ENCODE measurements around the gene TCEAL4.

TCEAL4 gene

GRCh38 chrX:103552236-103552635 is 33.1 kb upstream of the TCEAL4 start:
- Histone ChIP-seq H3K27ac (ENCODE audit: low read depth, low read length) (no peak overlapping the region), H4K20me1 (ENCODE audit: control insufficient read depth, insufficient read depth, low read depth, low read length) (no peaks in the 10 kb centered on the region), H3K27me3 (ENCODE audit: control insufficient read depth, low read length) (no peaks in the 10 kb centered on the region), H3K4me3 (ENCODE audit: low read length) (no peak overlapping the region), H3K9me3 (ENCODE audit: control insufficient read depth, insufficient read depth, low read length) (no peaks in the 10 kb centered on the region), H3F3A (ENCODE audit: control insufficient read depth, insufficient read depth) (no peaks in the 10 kb centered on the region), H3K79me2 (ENCODE audit: control insufficient read depth, low read length) (no peaks in the 10 kb centered on the region), H3K36me3 (ENCODE audit: control insufficient read depth, low read length) (no peaks in the 10 kb centered on the region), H3K4me1 (ENCODE audit: control insufficient read depth, low read length) (peaks cover 7% of the 10 kb centered on the region; the same call in 1 of the 2 replicates), H3K4me2 (ENCODE audit: low read length) (no peak overlapping the region), H3K9me2 (replicated peaks; ENCODE audit: control insufficient read depth, low read length) (no peaks in the 10 kb centered on the region)
- no peak for TF ChIP-seq EZH2phosphoT487 (IDR thresholded peaks at IDR 0.05; ENCODE audit: borderline replicate concordance, low read length)
- no peak for TF ChIP-seq CTCF (IDR thresholded peaks at IDR 0.05; ENCODE audit: low read depth, low read length, poor library complexity, severe bottlenecking)

GRCh38 chrX:103554687-103555424 is 30.5 kb upstream of the TCEAL4 start:
- H4K20me1 ChIP-seq (ENCODE audit: control insufficient read depth, insufficient read depth, low read depth, low read length) = no peaks in the 10 kb centered on the region
- no peaks in the 10 kb centered on the region for H3K27me3 ChIP-seq (ENCODE audit: control insufficient read depth, low read length)
- H3K9me3 ChIP-seq (ENCODE audit: control insufficient read depth, insufficient read depth, low read length) = no peaks in the 10 kb centered on the region
- no peaks in the 10 kb centered on the region for H3K9me2 ChIP-seq (replicated peaks; ENCODE audit: control insufficient read depth, low read length)
- TF ChIP-seq CTCF (IDR thresholded peaks at IDR 0.05; ENCODE audit: low read depth, low read length, poor library complexity, severe bottlenecking) (no peak), EZH2phosphoT487 (IDR thresholded peaks at IDR 0.05; ENCODE audit: borderline replicate concordance, low read length) (no peak)
- H3K36me3 ChIP-seq (ENCODE audit: control insufficient read depth, low read length) = no peaks in the 10 kb centered on the region
- peak overlapping the region; percentile 74 for H3K4me2 ChIP-seq (ENCODE audit: low read length)
- no peaks in the 10 kb centered on the region for H3F3A ChIP-seq (ENCODE audit: control insufficient read depth, insufficient read depth)
- H3K27ac ChIP-seq (ENCODE audit: low read depth, low read length) = no peak overlapping the region
- H3K4me1 ChIP-seq (ENCODE audit: control insufficient read depth, low read length) = peaks cover 7% of the 10 kb centered on the region; the same call in 1 of the 2 replicates
- H3K79me2 ChIP-seq (ENCODE audit: control insufficient read depth, low read length) = no peaks in the 10 kb centered on the region
- H3K4me3 ChIP-seq (ENCODE audit: low read length) = peak overlapping the region; percentile 87

GRCh38 chrX:103556963-103557612 is 28.2 kb upstream of the TCEAL4 start:
- Histone ChIP-seq H3K27me3 (ENCODE audit: control insufficient read depth, low read length) (no peaks in the 10 kb centered on the region), H3F3A (ENCODE audit: control insufficient read depth, insufficient read depth) (no peaks in the 10 kb centered on the region), H3K79me2 (ENCODE audit: control insufficient read depth, low read length) (no peaks in the 10 kb centered on the region), H3K27ac (ENCODE audit: low read depth, low read length) (no peak overlapping the region), H3K4me3 (ENCODE audit: low read length) (no peak overlapping the region), H3K4me2 (ENCODE audit: low read length) (no peak overlapping the region), H3K9me3 (ENCODE audit: control insufficient read depth, insufficient read depth, low read length) (no peaks in the 10 kb centered on the region), H4K20me1 (ENCODE audit: control insufficient read depth, insufficient read depth, low read depth, low read length) (no peaks in the 10 kb centered on the region), H3K4me1 (ENCODE audit: control insufficient read depth, low read length) (peaks cover 7% of the 10 kb centered on the region; the same call in 1 of the 2 replicates), H3K9me2 (replicated peaks; ENCODE audit: control insufficient read depth, low read length) (no peaks in the 10 kb centered on the region), H3K36me3 (ENCODE audit: control insufficient read depth, low read length) (no peaks in the 10 kb centered on the region)
- TF ChIP-seq CTCF (IDR thresholded peaks at IDR 0.05; ENCODE audit: low read depth, low read length, poor library complexity, severe bottlenecking) (no peak), EZH2phosphoT487 (IDR thresholded peaks at IDR 0.05; ENCODE audit: borderline replicate concordance, low read length) (no peak)
